ENCODE data around the gene OTUD3.

- TF ChIP-seq CTCF (conservative IDR thresholded peaks at IDR 0.05; ENCODE audit: low read length) (0 out of 2 replicates have a peak, but pooled peaks have one; percentile 16), EZH2phosphoT487 (IDR thresholded peaks at IDR 0.05; ENCODE audit: borderline replicate concordance) (no peak)
Observed at GRCh38 chr1:19872190-19872589, 10.0 kb upstream of the OTUD3 start.

All from Loucy (cell line).